Measurements from ENCODE around the gene FCF1.

The FCF1 gene

DNA sequence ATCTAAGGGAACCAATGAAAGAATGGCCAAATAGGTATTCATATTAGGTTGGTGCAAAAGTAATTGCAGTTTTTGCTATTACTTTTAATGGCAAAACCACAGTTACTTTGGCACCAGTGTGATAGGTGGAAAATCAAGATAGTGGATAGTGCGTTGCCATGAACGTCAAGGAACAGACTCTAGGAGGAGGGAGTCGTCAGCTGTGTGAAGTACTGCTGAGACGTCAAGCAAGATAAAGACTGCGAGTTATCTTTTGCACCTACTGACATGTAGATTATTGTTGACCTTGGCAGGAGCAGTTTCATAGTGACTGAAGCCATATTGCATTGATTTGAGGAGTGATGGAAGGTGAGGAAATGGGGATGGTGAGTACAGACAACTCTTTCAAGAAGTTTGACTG is 58.5 kb downstream of the FCF1 start:
- Histone ChIP-seq H3F3A (ENCODE audit: insufficient read depth, low read length) (no peaks in the 10 kb centered on the region), H3K9me2 (replicated peaks; ENCODE audit: insufficient read depth, low read length) (no peaks in the 10 kb centered on the region), H3K4me2 (ENCODE audit: low read depth, low read length) (no peak overlapping the region), H3K36me3 (replicated peaks; ENCODE audit: insufficient read depth, low read length) (no peaks in the 10 kb centered on the region), H3K4me3 (ENCODE audit: low read length) (no peak overlapping the region), H3K27me3 (replicated peaks; ENCODE audit: insufficient read depth, low read length) (no peaks in the 10 kb centered on the region), H3K27ac (ENCODE audit: low read length) (no peak overlapping the region), H4K20me1 (ENCODE audit: insufficient read depth, low read length) (no peaks in the 10 kb centered on the region), H3K9me3 (replicated peaks; ENCODE audit: insufficient read depth, low read length) (no peaks in the 10 kb centered on the region), H3K9ac (ENCODE audit: low read length) (no peak overlapping the region), H3K4me1 (ENCODE audit: low read length) (no peaks in the 10 kb centered on the region), H3K79me2 (ENCODE audit: low read length) (peaks cover 68% of the 10 kb centered on the region), H2AFZ (ENCODE audit: low read length) (no peak overlapping the region)
- TF ChIP-seq, protein P1, sequence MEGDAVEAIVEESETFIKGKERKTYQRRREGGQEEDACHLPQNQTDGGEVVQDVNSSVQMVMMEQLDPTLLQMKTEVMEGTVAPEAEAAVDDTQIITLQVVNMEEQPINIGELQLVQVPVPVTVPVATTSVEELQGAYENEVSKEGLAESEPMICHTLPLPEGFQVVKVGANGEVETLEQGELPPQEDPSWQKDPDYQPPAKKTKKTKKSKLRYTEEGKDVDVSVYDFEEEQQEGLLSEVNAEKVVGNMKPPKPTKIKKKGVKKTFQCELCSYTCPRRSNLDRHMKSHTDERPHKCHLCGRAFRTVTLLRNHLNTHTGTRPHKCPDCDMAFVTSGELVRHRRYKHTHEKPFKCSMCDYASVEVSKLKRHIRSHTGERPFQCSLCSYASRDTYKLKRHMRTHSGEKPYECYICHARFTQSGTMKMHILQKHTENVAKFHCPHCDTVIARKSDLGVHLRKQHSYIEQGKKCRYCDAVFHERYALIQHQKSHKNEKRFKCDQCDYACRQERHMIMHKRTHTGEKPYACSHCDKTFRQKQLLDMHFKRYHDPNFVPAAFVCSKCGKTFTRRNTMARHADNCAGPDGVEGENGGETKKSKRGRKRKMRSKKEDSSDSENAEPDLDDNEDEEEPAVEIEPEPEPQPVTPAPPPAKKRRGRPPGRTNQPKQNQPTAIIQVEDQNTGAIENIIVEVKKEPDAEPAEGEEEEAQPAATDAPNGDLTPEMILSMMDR (IDR thresholded peaks at IDR 0.05; ENCODE audit: low read length), result no peak
- TF ChIP-seq EZH2phosphoT487 (IDR thresholded peaks at IDR 0.05; ENCODE audit: low read length) (no peak), EZH2 (optimal IDR thresholded peaks at IDR 0.05; ENCODE audit: low read depth, low read length) (no peak)
- DNase-seq, result no peak

- H3K27ac ChIP-seq (ENCODE audit: low read length), result no peak overlapping the region
- no peaks in the 10 kb centered on the region for H3K9me2 ChIP-seq (replicated peaks; ENCODE audit: insufficient read depth, low read length)
- no peaks in the 10 kb centered on the region for H3K27me3 ChIP-seq (replicated peaks; ENCODE audit: insufficient read depth, low read length)
- TF ChIP-seq, protein P1 (IDR thresholded peaks at IDR 0.05; ENCODE audit: low read length), result no peak
- TF ChIP-seq EZH2 (optimal IDR thresholded peaks at IDR 0.05; ENCODE audit: low read depth, low read length), result no peak
- no peak for TF ChIP-seq EZH2phosphoT487 (IDR thresholded peaks at IDR 0.05; ENCODE audit: low read length)
- no peak overlapping the region for H3K4me3 ChIP-seq (ENCODE audit: low read length)
- no peak overlapping the region for H3K4me2 ChIP-seq (ENCODE audit: low read depth, low read length)
- no peaks in the 10 kb centered on the region for H3F3A ChIP-seq (ENCODE audit: insufficient read depth, low read length)
- no peak for DNase-seq
- no peak overlapping the region for H3K9ac ChIP-seq (ENCODE audit: low read length)
- H3K79me2 ChIP-seq (ENCODE audit: low read length), result no peaks in the 10 kb centered on the region
- H3K36me3 ChIP-seq (replicated peaks; ENCODE audit: insufficient read depth, low read length), result no peaks in the 10 kb centered on the region
- no peaks in the 10 kb centered on the region for H4K20me1 ChIP-seq (ENCODE audit: insufficient read depth, low read length)
- no peaks in the 10 kb centered on the region for H3K9me3 ChIP-seq (replicated peaks; ENCODE audit: insufficient read depth, low read length)
- no peak overlapping the region for H2AFZ ChIP-seq (ENCODE audit: low read length)
- H3K4me1 ChIP-seq (ENCODE audit: low read length), result no peaks in the 10 kb centered on the region
Measured at GRCh38 chr14:74784634-74785033, 71.7 kb downstream of the FCF1 start.

DNA sequence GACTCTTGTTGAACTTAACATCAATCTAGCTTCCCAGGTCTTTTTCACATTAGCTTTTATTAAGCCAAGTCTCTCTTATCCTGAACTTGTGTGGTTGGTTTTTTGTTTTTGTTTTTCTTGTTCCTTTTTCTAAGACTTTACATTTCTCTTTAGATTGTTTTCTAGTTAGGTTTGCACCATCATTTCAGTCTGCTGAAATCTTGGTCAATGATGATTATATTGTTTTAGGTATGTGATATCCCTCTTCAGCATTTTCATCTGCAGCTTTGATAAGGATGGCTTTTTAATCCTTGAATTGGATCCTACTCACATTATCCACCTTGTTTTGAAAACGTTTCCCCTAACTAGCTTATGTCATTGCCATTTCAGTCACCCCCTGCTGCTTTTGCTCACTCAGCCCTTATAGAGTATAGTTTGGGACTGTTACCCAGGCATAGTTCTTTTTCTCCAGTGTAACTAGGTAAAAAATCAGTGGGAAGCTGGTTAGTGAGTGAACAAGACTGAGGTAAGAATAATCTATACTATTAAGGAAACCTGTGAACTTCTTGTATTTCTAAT is 72.2 kb downstream of the FCF1 start:
- no peaks in the 10 kb centered on the region for H4K20me1 ChIP-seq (ENCODE audit: insufficient read depth, low read length)
- H3F3A ChIP-seq (ENCODE audit: insufficient read depth, low read length), result no peaks in the 10 kb centered on the region
- H3K4me3 ChIP-seq (ENCODE audit: low read length), result no peak overlapping the region
- no peaks in the 10 kb centered on the region for H3K36me3 ChIP-seq (replicated peaks; ENCODE audit: insufficient read depth, low read length)
- H3K4me2 ChIP-seq (ENCODE audit: low read depth, low read length), result no peak overlapping the region
- TF ChIP-seq, protein P1 (IDR thresholded peaks at IDR 0.05; ENCODE audit: low read length), result no peak
- H3K9me3 ChIP-seq (replicated peaks; ENCODE audit: insufficient read depth, low read length), result no peaks in the 10 kb centered on the region
- no peaks in the 10 kb centered on the region for H3K9me2 ChIP-seq (replicated peaks; ENCODE audit: insufficient read depth, low read length)
- H3K27me3 ChIP-seq (replicated peaks; ENCODE audit: insufficient read depth, low read length), result no peaks in the 10 kb centered on the region
- no peaks in the 10 kb centered on the region for H3K79me2 ChIP-seq (ENCODE audit: low read length)
- H3K4me1 ChIP-seq (ENCODE audit: low read length), result no peaks in the 10 kb centered on the region
- H2AFZ ChIP-seq (ENCODE audit: low read length), result no peak overlapping the region
- no peak overlapping the region for H3K27ac ChIP-seq (ENCODE audit: low read length)
- DNase-seq, result no peak
- no peak overlapping the region for H3K9ac ChIP-seq (ENCODE audit: low read length)
